ENCODE data around the gene EXOC7.

The EXOC7 gene

GRCh38 chr17:76146053-76146851, 42.7 kb upstream of the EXOC7 start:
- H3K4me1 ChIP-seq = peaks cover 87% of the 10 kb centered on the region
- peaks cover 8% of the 10 kb centered on the region for H3K27me3 ChIP-seq
- no peaks in the 10 kb centered on the region for H4K20me1 ChIP-seq
- peak overlapping the region; percentile 81 for H3K27ac ChIP-seq
- peak overlapping the region; percentile 70 for H3K9ac ChIP-seq
- H3K9me3 ChIP-seq = no peaks in the 10 kb centered on the region
- H3K4me2 ChIP-seq = peak overlapping the region; percentile 96
- H3K36me3 ChIP-seq = no peaks in the 10 kb centered on the region
- peak overlapping the region; percentile 50 for H3K4me3 ChIP-seq
- no peak for TF ChIP-seq Cebpa-rat (IDR thresholded peaks at IDR 0.05)

GRCh38 chr17:76145231-76146052, 41.9 kb upstream of the EXOC7 start:
- peak overlapping the region; percentile 81 for H3K27ac ChIP-seq
- no peaks in the 10 kb centered on the region for H4K20me1 ChIP-seq
- H3K4me2 ChIP-seq = peak overlapping the region; percentile 96
- peaks cover 87% of the 10 kb centered on the region for H3K4me1 ChIP-seq
- H3K9ac ChIP-seq = peak overlapping the region; percentile 70
- H3K27me3 ChIP-seq = peaks cover 16% of the 10 kb centered on the region
- H3K36me3 ChIP-seq = no peaks in the 10 kb centered on the region
- no peak for TF ChIP-seq Cebpa-rat (IDR thresholded peaks at IDR 0.05)
- no peaks in the 10 kb centered on the region for H3K9me3 ChIP-seq
- peak overlapping the region; percentile 50 for H3K4me3 ChIP-seq

- Histone ChIP-seq H3K27ac (no peak overlapping the region), H3K9me3 (no peaks in the 10 kb centered on the region), H3K4me3 (no peak overlapping the region), H3K4me2 (peak overlapping the region; percentile 96), H3K27me3 (peaks cover 36% of the 10 kb centered on the region), H3K9ac (no peak overlapping the region), H3K36me3 (no peaks in the 10 kb centered on the region), H4K20me1 (no peaks in the 10 kb centered on the region), H3K4me1 (peaks cover 83% of the 10 kb centered on the region)
- TF ChIP-seq Cebpa-rat (IDR thresholded peaks at IDR 0.05) = no peak
Observed at GRCh38 chr17:76142585-76143041, 39.0 kb upstream of the EXOC7 start.

- Histone ChIP-seq H3K4me3 (peak overlapping the region; percentile 66; the same call in 1 of the 2 replicates), H3K9me3 (no peaks in the 10 kb centered on the region), H3K4me2 (peak overlapping the region; percentile 96), H4K20me1 (no peaks in the 10 kb centered on the region), H3K36me3 (no peaks in the 10 kb centered on the region), H3K27ac (no peak overlapping the region), H3K4me1 (peaks cover 83% of the 10 kb centered on the region), H3K27me3 (peaks cover 36% of the 10 kb centered on the region), H3K9ac (peak overlapping the region; percentile 43; the same call in 1 of the 2 replicates)
- TF ChIP-seq Cebpa-rat (IDR thresholded peaks at IDR 0.05) = no peak
Observed at GRCh38 chr17:76142039-76142584, 38.5 kb upstream of the EXOC7 start.

GRCh38 chr17:76141212-76142038, 37.8 kb upstream of the EXOC7 start, which contains the start of gene FOXJ1:
FOXJ1 (minus strand) TSS chr17:76141245; CDS start chr17:76140395, 850 bp downstream.
- H3K4me2 ChIP-seq = peak within 1 kb of the TSS; percentile 96
- peaks cover 36% of the 10 kb centered on the region for H3K27me3 ChIP-seq
- TF ChIP-seq Cebpa-rat (IDR thresholded peaks at IDR 0.05) = no peak
- H3K27ac ChIP-seq = no peak within 1 kb of the TSS
- peaks cover 83% of the 10 kb centered on the region for H3K4me1 ChIP-seq
- no peaks in the 10 kb centered on the region for H3K9me3 ChIP-seq
- H3K4me3 ChIP-seq = peak within 1 kb of the TSS; percentile 66
- peak within 1 kb of the TSS; percentile 68; the same call in 1 of the 2 replicates for H3K9ac ChIP-seq
- no peaks in the 10 kb centered on the region for H4K20me1 ChIP-seq
- H3K36me3 ChIP-seq = no peaks in the 10 kb centered on the region

- H3K4me1 ChIP-seq = peaks cover 83% of the 10 kb centered on the region
- TF ChIP-seq Cebpa-rat (IDR thresholded peaks at IDR 0.05) = no peak
- peak overlapping the region; percentile 66 for H3K4me3 ChIP-seq
- H3K4me2 ChIP-seq = peak overlapping the region; percentile 96
- peaks cover 36% of the 10 kb centered on the region for H3K27me3 ChIP-seq
- H3K9me3 ChIP-seq = no peaks in the 10 kb centered on the region
- H3K9ac ChIP-seq = no peak overlapping the region
- H3K27ac ChIP-seq = no peak overlapping the region
- H4K20me1 ChIP-seq = no peaks in the 10 kb centered on the region
- no peaks in the 10 kb centered on the region for H3K36me3 ChIP-seq
Observed at GRCh38 chr17:76140661-76141211, 37.1 kb upstream of the EXOC7 start.

- Histone ChIP-seq H3K4me3 (no peak overlapping the region), H3K27ac (no peak overlapping the region), H3K4me2 (no peak overlapping the region), H3K4me1 (peaks cover 83% of the 10 kb centered on the region), H3K9me3 (no peaks in the 10 kb centered on the region), H3K9ac (no peak overlapping the region), H4K20me1 (no peaks in the 10 kb centered on the region), H3K27me3 (peaks cover 36% of the 10 kb centered on the region), H3K36me3 (no peaks in the 10 kb centered on the region)
- no peak for TF ChIP-seq Cebpa-rat (IDR thresholded peaks at IDR 0.05)
Observed at GRCh38 chr17:76139801-76140660, 36.4 kb upstream of the EXOC7 start.
